Inflammatory macrophage treated with lipopolysaccharide for 1 hour (primary cell): ENCODE data around the gene GPR15LG.
"Not testable (repeated sequence)": the region's sequence is repeated elsewhere in the genome, so short reads cannot be mapped to it uniquely, and the experiment has no call there.

ENCODE experiments used
- DNase-seq, 2 donors: peaks; one replicate each; pipeline ENCODE4 v3.0.0-alpha.2; 2020 to 2022

Gene GPR15LG

GRCh38 chr10:84173501-84173929 is at the start of gene GPR15LG:
GPR15LG (plus strand) TSS chr10:84173801; CDS start chr10:84173852, 51 bp downstream.
- no peak for DNase-seq

GRCh38 chr10:84125910-84126784 is 47.5 kb upstream of the GPR15LG start:
- DNase-seq, result not testable (repeated sequence)

GRCh38 chr10:84126785-84127167 is 46.8 kb upstream of the GPR15LG start:
- DNase-seq, result no peak

GRCh38 chr10:84135836-84136235 is 37.8 kb upstream of the GPR15LG start:
- no peak for DNase-seq

GRCh38 chr10:84137811-84138210 is 35.8 kb upstream of the GPR15LG start:
- no peak for DNase-seq

GRCh38 chr10:84138478-84139125 is 35.0 kb upstream of the GPR15LG start:
- no peak for DNase-seq

GRCh38 chr10:84139126-84140035 is 34.2 kb upstream of the GPR15LG start, which contains the start of gene GHITM:
GHITM (plus strand) TSS chr10:84139509; CDS start chr10:84141501, 1,992 bp downstream.
- DNase-seq, result peak; percentile 98 to 100

- peak; percentile 42 to 51 for DNase-seq
Measured at GRCh38 chr10:84140036-84140379, 33.6 kb upstream of the GPR15LG start.

GRCh38 chr10:84147347-84147746 is 26.3 kb upstream of the GPR15LG start:
- no peak for DNase-seq

- peak; percentile 35 to 51 for DNase-seq
Measured at GRCh38 chr10:84148006-84148597, 25.5 kb upstream of the GPR15LG start.

GRCh38 chr10:84149854-84150253 is 23.7 kb upstream of the GPR15LG start:
- DNase-seq, result no peak

- no peak for DNase-seq
Measured at GRCh38 chr10:84152769-84153168, 20.8 kb upstream of the GPR15LG start.

- no peak for DNase-seq
Measured at GRCh38 chr10:84155521-84155920, 18.1 kb upstream of the GPR15LG start.

GRCh38 chr10:84156009-84156408 is 17.6 kb upstream of the GPR15LG start:
- DNase-seq, result no peak

- peak; percentile 77 to 80 for DNase-seq
Measured at GRCh38 chr10:84156768-84157167, 16.8 kb upstream of the GPR15LG start.

- no peak for DNase-seq
Measured at GRCh38 chr10:84158061-84158460, 15.5 kb upstream of the GPR15LG start.

- DNase-seq, result peak; percentile 16 to 24
Measured at GRCh38 chr10:84158550-84158949, 15.1 kb upstream of the GPR15LG start.

GRCh38 chr10:84159076-84159685 is 14.4 kb upstream of the GPR15LG start:
- no peak for DNase-seq

- no peak for DNase-seq
Measured at GRCh38 chr10:84160663-84161362, 12.8 kb upstream of the GPR15LG start.

- no peak for DNase-seq
Measured at GRCh38 chr10:84163996-84164395, 9.6 kb upstream of the GPR15LG start.

GRCh38 chr10:84164442-84164841 is 9.2 kb upstream of the GPR15LG start:
- no peak for DNase-seq
